ENCODE results near the gene LBP.
"Not testable (repeated sequence)": the region's sequence is repeated elsewhere in the genome, so short reads cannot be mapped to it uniquely, and the experiment has no call there.

The LBP gene

DNA sequence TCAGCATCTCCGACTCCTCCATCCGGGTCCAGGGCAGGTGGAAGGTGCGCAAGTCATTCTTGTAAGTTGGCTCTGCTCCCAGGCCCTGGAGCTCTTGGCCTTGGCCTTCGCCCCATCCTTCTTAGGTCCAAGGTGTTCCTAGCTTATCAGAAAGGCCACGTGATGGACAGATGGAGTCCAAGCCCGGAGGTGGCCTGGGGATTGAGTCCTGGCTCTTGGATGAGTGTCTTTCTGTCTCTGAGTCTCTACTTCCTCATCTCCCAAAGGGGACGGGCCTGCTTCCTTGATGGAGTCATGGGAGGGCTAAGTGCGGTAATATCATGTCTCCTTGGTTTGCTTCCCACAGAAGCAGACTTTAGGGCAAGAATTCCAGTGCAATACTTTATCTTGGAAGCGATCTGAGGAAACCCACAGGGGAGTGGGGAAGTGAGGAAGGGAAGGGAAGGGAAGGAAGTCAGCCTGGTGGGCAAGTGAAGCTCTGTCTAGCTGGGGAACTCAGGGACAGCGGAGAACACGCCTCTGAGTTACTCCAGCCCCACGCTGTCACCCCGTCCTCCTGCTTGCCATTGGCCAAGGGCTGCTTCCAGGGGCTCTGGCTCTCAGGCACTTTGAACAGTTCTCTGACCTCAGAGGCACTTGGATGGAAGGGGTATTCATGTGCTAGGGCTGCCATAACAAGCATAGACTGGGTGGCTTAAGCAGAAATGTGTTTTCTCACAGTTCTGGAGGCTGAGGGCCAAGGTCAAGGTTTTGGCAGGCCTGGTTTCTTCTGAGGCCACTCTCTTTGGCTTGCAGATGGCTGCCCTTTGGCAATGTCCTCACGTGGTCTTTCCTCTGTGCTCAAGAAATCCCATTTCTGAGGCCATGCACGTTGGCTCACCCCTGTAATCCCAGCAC lies 4.8 kb downstream of the LBP start:
- DNase-seq = peak; percentile 19

DNA sequence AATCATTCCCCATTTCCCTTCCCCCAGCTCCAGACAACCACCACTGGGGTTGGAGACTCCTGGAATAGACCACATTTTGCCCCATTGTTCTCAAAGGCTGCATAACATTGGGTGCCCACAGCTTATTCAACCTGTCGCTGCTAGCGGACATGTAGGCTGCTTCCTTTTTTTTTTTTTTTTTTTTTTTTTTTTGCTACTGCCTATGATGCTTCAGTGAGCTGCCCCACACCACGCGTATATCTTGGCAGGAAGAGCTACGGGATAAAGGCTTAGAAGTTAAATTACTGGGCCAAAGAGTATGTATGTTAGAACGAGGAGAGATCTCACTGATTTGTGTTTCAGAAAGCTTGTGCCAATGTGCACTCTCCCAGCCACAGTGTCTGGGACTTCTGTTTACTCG lies 7.0 kb downstream of the LBP start:
- DNase-seq = no peak

GRCh38 chr20:38354227-38354626 lies 7.9 kb downstream of the LBP start:
- no peak for DNase-seq

DNA sequence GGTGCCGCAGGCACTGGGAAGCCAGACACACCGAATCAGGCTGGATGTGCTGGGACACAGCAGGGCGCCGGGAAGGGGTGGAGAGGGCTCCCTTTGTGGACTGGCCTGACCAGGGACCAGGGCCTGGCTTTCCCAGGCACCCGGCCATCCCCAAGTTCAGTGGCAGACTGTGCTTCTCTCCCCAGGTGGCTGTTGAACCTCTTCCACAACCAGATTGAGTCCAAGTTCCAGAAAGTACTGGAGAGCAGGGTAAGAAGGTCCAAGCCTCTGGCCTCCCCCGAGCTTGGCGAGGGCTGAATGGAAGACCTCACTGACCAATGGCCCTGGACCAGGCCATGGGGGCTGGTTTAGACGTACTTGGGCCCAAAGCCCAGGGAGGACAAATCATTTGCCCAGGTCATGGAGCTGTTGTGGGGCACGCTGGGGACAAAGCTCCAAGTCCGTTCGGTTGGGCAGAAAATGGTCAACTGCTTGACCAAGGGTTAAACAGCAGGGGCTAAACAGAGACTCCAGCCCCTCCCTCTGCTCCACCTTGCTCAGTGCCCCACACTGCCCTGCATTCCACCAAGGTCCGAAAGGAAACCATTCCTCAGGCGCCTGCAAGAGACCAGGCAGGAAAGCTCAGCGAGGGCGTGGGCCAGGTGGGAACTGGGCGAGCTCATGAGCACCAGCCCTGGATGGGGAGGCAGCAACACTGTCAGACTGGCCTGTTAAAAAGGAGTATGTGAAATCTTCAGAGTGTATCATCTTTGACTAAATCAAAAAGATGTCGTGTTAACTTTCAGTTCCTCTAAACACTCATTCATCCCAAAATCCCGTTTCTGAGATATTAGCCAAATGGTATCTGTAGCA lies 9.1 kb downstream of the LBP start:
- DNase-seq = peak; percentile 63

DNA sequence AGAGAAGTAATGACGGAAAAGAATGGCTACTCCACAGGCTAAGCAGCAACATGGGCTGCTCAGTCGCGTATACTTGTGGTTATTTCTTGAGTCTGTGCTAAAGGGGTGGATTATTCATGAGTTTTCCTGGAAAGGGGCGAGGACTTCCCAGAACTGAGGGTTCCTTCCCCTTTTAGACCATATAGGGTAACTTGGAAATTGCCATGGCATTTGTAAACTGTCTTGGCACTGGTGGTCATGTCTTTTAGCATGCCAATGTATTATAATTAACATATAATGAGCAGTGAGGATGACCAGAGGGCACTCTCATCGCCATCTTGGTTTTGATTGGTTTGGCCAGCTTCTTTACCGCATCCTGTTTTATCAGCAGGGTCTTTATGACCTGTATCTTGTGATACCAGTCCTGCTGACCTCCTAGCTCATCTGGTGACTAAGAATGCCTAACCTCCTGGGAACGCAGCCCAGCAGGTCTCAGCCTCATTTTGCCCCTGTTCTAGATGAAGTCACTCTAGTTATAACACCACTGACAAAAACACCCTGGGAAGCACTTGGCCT lies 11.4 kb downstream of the LBP start:
- DNase-seq = no peak

- DNase-seq = no peak
These were observed 12.3 kb downstream of the LBP start for GRCh38 chr20:38358556-38358955.

DNA sequence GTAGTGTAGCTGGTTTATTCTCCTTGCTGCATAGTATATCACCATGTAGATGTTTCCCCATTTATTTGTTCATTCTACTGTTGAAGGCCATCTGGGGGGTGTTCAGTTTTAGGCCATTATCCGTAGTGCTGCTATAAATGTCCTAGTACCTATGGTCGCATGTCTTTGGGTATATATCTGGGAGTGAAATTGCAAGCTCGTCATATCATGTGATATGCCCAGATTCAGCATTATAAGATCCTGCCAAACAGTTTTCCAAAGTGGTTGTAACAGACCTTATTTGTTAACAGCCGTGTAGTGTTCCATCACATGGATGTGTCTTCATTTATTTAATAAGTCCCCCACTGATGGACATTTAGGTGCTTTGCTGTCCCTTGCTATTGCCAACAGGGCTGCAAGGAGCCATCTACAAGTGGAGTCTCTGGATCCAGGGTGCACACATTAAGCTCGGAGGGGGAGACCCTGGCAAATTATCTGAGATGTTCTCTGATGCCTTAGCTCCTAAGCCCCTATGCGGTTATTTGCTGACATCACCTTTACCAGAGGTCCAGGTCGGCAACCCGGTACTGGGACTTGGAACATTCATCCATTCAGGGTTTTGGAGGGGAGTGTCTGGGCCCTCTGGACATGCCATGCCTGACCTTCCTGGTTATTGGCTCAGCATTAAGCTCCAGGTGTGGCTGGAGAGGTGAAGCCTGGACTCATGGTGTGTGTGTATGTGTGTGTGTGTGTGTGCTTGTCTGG lies 16.9 kb downstream of the LBP start:
- DNase-seq = no peak

DNA sequence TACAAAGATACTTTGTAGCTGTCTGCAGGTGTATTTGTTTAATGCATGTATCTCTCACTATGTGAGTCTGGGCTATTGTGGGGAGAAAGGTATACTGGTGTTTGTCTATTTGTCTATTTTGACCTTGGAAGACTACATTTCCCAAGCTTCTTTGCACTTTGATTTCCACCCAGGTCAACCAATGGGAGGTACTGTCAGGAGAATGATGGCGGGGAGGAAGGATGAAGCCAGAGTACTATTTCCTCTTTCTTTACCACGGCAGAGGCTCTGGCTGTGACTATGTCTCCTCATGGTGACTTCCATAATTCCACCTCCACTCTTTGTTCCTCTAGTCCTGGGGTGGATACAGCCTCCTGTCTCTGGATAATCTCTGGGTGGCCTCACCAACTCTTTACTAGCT lies 23.1 kb downstream of the LBP start:
- no peak for DNase-seq

GRCh38 chr20:38372806-38373205 lies 26.5 kb downstream of the LBP start:
- no peak for DNase-seq

- DNase-seq = no peak
These were observed 27.1 kb downstream of the LBP start for GRCh38 chr20:38373231-38373867.

DNA sequence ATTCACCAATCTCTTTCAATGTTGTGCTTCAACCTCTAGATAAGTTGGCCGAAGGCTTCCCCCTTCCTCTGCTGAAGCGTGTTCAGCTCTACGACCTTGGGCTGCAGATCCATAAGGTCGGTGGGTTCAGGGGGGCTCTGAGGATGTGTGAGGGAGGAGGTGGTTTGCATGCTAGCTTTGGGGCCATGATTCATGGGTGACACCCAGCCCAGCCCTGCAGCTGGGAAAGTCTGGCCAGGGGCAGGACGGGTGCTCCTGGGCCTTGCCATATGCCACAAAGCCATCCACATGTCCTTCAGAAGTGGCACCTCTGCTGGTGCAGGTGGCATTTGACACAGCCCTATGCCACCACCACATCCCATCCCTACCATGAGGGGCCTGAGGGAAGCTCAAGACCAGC lies 27.6 kb downstream of the LBP start:
- DNase-seq = no peak

- DNase-seq = no peak
These were observed 30.9 kb downstream of the LBP start for GRCh38 chr20:38377039-38377685.

DNA sequence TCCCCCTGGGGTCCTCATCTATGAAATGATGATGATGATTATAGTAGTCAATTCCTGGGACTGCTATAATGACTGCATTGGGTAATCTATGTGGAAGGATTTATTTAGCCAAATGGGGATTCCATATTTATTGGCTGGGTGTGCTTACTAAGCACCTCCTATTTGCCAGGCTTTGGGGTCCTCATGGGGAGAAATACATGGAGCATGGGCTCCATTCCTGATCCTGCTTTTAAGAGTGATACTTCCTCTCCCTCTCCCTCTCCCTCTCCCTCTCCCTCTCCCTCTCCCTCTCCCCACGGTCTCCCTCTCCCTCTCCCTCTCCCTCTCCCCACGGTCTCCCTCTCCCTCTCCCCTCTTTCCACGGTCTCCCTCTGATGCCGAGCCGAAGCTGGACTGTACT lies 31.6 kb downstream of the LBP start:
- DNase-seq = not testable (repeated sequence)

GRCh38 chr20:38383147-38383546 lies 36.9 kb downstream of the LBP start:
- no peak for DNase-seq

GRCh38 chr20:38386004-38386403 lies 39.7 kb downstream of the LBP start:
- no peak for DNase-seq

DNA sequence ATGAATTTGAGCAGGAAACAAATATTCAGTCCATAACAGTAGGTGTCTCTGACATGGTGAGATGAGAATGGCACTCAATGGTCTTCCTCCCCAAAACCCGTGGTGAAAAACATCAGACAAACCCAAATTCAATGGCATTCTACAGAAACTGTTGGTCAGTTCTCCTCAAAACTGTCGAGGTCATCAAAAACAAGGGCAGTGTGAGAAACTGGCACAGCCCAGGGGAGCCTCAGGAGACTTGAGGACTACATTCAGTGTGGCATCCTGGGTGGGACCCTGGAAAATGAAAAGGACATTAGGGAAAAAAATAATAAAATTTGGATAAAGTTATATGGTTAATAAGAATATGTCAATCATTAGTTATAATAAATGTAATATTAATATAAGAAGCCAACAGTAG lies 40.6 kb downstream of the LBP start:
- no peak for DNase-seq

DNA sequence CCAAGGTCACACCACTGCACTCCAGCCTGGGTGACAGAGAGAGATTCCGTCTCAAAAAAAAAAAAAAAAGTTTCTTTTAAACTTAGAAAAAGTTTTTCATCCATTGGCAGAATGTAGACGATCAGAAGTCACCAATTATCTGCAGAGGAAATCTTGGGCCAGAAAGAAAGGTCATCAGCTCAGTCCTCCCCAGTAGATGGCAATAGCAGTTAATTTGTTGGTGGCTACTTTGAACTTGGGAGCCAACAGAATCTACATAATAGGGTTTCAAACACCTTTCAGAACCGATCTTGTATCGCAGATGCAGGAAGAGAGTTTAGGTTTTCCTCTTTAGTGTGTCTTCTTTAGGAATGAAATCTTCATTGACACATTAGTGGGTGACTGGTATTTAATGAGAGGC lies 41.7 kb downstream of the LBP start:
- no peak for DNase-seq

DNA sequence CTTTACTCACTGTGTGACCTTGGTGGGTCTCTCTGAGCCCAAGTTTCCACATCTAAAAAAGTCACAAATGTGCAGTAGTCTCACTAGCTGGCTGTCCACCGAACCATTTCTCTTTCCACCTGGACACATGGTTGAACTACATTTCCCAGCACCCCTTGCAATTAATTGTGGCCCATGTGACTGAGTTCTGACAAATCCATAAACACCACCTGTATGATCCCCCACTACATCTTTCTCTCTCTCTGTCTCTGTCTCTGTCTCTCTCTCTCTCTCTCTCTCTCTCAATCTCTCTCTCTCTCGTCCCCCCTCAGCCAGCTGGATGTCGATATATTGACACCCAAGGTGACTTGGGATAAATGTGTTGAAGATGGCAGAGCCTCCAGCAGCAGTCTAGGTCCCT lies 46.1 kb downstream of the LBP start:
- DNase-seq = no peak

GRCh38 chr20:38393259-38393658 lies 47.0 kb downstream of the LBP start:
- DNase-seq = no peak

GRCh38 chr20:38395165-38395564 lies 48.9 kb downstream of the LBP start:
- DNase-seq = no peak

DNA sequence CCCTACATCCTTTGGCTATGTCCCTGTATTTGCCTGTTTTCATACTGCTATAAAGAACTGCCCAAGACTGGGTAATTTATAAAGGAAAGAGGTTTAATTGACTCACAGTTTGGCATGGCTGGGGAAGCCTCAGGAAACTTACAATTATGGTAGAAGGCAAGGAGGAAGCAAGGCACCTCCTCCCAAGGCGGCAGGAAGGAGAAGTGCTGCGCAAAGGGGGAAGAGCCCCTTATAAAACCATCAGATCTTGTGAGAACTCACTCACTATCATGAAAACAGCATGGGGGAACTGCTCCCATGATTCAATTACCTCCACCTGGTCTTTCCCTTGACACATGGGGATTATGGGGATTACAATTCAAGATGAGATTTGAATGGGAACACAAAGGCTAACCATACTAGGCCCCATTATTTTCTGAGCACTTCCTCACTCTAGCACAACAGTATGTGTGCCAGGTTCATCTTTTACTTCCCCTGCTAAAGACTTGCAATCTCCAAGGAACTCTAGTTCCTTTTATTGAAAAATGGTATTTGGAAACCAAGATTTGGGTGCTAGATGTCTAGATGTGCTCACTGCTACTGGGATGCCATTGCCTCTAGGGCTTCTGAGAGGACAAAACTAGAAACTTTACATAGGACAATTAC lies 49.6 kb downstream of the LBP start:
- DNase-seq = not testable (repeated sequence)
